Osteocyte (in vitro differentiated cells): Measurements from ENCODE around the gene NHEJ1. TPM values are rescaled to one million over a fixed set of nuclear protein-coding genes. Genes with fewer than 3 reads are reported as not detected.
A peak's percentile ranks its signal among the peaks of the same experiment; 100 is the strongest.

Source experiments
- DNase-seq: peaks from one replicate; pipeline ENCODE4 v3.0.0; 2021; ENCODE audit warnings: mixed read lengths; ENCODE audit not compliant: unreplicated experiment; ENCODE audit errors: extremely low spot score
- H3K27ac Mint-ChIP-seq: one replicate; pipeline ENCODE4 v1.8.0; 2021; ENCODE audit warnings: mild to moderate bottlenecking, mixed read lengths; ENCODE audit not compliant: unreplicated experiment
- H3K27me3 Mint-ChIP-seq: one replicate; pipeline ENCODE4 v1.8.0; 2021; ENCODE audit warnings: mixed read lengths; ENCODE audit not compliant: unreplicated experiment
- H3K36me3 Mint-ChIP-seq: one replicate; pipeline ENCODE4 v1.8.0; 2021; ENCODE audit warnings: mixed read lengths; ENCODE audit not compliant: unreplicated experiment
- H3K4me1 Mint-ChIP-seq: one replicate; pipeline ENCODE4 v1.8.0; 2021; ENCODE audit warnings: mixed read lengths; ENCODE audit not compliant: unreplicated experiment
- H3K4me3 Mint-ChIP-seq: one replicate; pipeline ENCODE4 v1.8.0; 2021; ENCODE audit warnings: mild to moderate bottlenecking, moderate library complexity, mixed read lengths; ENCODE audit not compliant: unreplicated experiment
- H3K9me3 Mint-ChIP-seq: one replicate; pipeline ENCODE4 v1.8.0; 2021; ENCODE audit warnings: mixed read lengths; ENCODE audit not compliant: unreplicated experiment
- CTCF ChIP-seq: fragments of 200-600 bp; sonication (generic); IDR thresholded peaks from 2 replicates; pipeline ENCODE4 v1.5.0; 2021; ENCODE audit warnings: antibody characterized with exemption, mild to moderate bottlenecking, moderate library complexity
- total RNA-seq: library from RNA; stranded (reverse); gene quantifications from 2 replicates; pipeline ENCODE4 v1.2.1, GENCODE V29; 2021

NHEJ1 gene
- total RNA-seq, 1 donor from 2014 or later: 19.3 TPM

DNA sequence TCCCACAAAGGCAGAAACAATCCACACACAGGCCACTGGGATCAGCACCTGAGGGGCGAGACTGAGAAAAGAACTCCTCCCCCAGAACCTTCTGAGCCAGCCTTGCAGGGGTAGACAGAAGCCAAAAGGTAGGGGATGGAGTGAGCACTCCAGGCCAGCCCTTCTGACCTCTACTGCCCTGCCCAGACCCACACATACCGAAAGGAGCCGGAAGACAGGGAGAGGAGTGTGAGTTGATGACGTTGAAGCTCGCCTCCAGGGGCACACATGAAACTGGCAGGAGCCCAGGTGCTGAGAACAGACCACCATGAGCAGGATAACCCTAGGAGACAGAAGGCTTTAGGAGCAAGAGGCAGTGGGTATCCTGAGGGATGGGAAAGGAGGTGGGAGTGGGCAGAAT, 7.4 kb upstream of the NHEJ1 start:
- Mint-ChIP-seq H3K4me3 (no peak overlapping the region), H3K9me3 (no peaks in the 10 kb centered on the region), H3K4me1 (peaks cover 7% of the 10 kb centered on the region), H3K27me3 (no peaks in the 10 kb centered on the region), H3K27ac (no peak overlapping the region), H3K36me3 (peaks cover 6% of the 10 kb centered on the region)
- no peak for DNase-seq
- no peak for TF ChIP-seq CTCF

- no peak for DNase-seq
- H3K4me3 Mint-ChIP-seq: no peak overlapping the region
- no peak overlapping the region for H3K27ac Mint-ChIP-seq
- no peaks in the 10 kb centered on the region for H3K36me3 Mint-ChIP-seq
- TF ChIP-seq CTCF: no peak
- H3K9me3 Mint-ChIP-seq: no peaks in the 10 kb centered on the region
- H3K4me1 Mint-ChIP-seq: peaks cover 8% of the 10 kb centered on the region
- no peaks in the 10 kb centered on the region for H3K27me3 Mint-ChIP-seq
Measured at GRCh38 chr2:219165058-219165911, 4.7 kb upstream of the NHEJ1 start.

- Mint-ChIP-seq H3K27me3 (no peaks in the 10 kb centered on the region), H3K36me3 (no peaks in the 10 kb centered on the region), H3K4me1 (peaks cover 14% of the 10 kb centered on the region), H3K27ac (no peak overlapping the region), H3K9me3 (no peaks in the 10 kb centered on the region), H3K4me3 (no peak overlapping the region)
- no peak for TF ChIP-seq CTCF
- no peak for DNase-seq
Measured at GRCh38 chr2:219163156-219163555, 2.5 kb upstream of the NHEJ1 start.

GRCh38 chr2:219161097-219161496, 482 bp upstream of the NHEJ1 start:
- TF ChIP-seq CTCF: no peak
- Mint-ChIP-seq H3K4me1 (peaks cover 14% of the 10 kb centered on the region), H3K36me3 (peaks cover 11% of the 10 kb centered on the region), H3K9me3 (no peaks in the 10 kb centered on the region), H3K27me3 (no peaks in the 10 kb centered on the region), H3K27ac (peak overlapping the region; percentile 97), H3K4me3 (peak overlapping the region; percentile 90)
- no peak for DNase-seq

DNA sequence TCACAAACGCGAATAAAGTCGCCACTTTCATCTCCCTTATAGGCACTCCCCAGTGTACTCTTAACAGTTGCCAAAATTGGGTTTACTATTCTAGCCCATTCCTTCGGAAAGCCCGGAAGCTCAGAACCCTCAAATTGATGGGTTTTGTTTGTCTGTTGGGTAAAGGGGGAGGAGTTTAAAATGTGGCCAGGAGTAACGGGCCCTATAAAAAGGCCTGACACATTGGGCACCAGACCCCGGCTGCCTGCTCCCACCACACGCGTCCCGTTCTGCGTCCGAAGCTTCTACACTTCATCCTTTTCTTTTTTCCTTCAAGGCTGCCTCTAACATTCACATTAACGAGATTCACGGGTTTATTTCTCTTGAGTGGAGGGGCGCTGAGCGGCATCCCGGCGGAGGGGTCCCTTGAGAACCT, 837 bp downstream of the NHEJ1 start:
- DNase-seq: no peak
- Mint-ChIP-seq H3K36me3 (peaks cover 11% of the 10 kb centered on the region), H3K4me3 (peak overlapping the region; percentile 90), H3K4me1 (peaks cover 14% of the 10 kb centered on the region), H3K27ac (peak overlapping the region; percentile 97), H3K27me3 (no peaks in the 10 kb centered on the region), H3K9me3 (no peaks in the 10 kb centered on the region)
- TF ChIP-seq CTCF: no peak
